SK-N-SH treated with all-trans-retinoic acid at 6 μM for 48 hours (cell line): Measurements from ENCODE around the gene ZNF512.
"Not testable (repeated sequence)": the region's sequence is repeated elsewhere in the genome, so short reads cannot be mapped to it uniquely, and the experiment has no call there.

Experiments used
- ARNTL ChIP-seq: fragments of 450-650 bp; formaldehyde crosslinking; IDR thresholded peaks from 2 replicates; pipeline ENCODE4 v1.5.0; 2020; ENCODE audit warnings: low read depth, mild to moderate bottlenecking, moderate library complexity, borderline replicate concordance
- CSDC2 ChIP-seq: fragments of 250-450 bp; sonication (Bioruptor Pico); IDR thresholded peaks from 2 replicates; pipeline ENCODE4 v1.5.0; 2020; ENCODE audit warnings: mild to moderate bottlenecking, moderate library complexity
- ESRRG ChIP-seq: fragments of 250-450 bp; sonication (Bioruptor Pico); IDR thresholded peaks from 2 replicates; pipeline ENCODE4 v1.6.1; 2021; ENCODE audit warnings: mild to moderate bottlenecking
- PATZ1 ChIP-seq: fragments of 250-450 bp; sonication (Bioruptor Pico); IDR thresholded peaks from 2 replicates; pipeline ENCODE4 v1.8.0; 2020; ENCODE audit warnings: mild to moderate bottlenecking, moderate library complexity, borderline replicate concordance
- ZC3H10 ChIP-seq: fragments of 250-450 bp; sonication (Bioruptor Pico); IDR thresholded peaks from 2 replicates; pipeline ENCODE4 v1.5.1; 2021; ENCODE audit warnings: mild to moderate bottlenecking, moderate library complexity
- ZFP3 ChIP-seq: fragments of 250-450 bp; sonication (Bioruptor Pico); IDR thresholded peaks from 2 replicates; pipeline ENCODE4 v1.5.0; 2020; ENCODE audit warnings: mild to moderate bottlenecking, moderate library complexity
- ZFP30 ChIP-seq: fragments of 450-650 bp; formaldehyde crosslinking; IDR thresholded peaks from 2 replicates; pipeline ENCODE4 v1.5.0; 2022; ENCODE audit warnings: mild to moderate bottlenecking, moderate library complexity

GRCh38 chr2:27630257-27630656 lies 47.4 kb downstream of the ZNF512 start:
- TF ChIP-seq CSDC2 (CRISPR knock-in tag); PATZ1 (CRISPR knock-in tag); ESRRG (CRISPR knock-in tag); ZFP30 (CRISPR knock-in tag); ZFP3 (CRISPR knock-in tag); ARNTL; ZC3H10 (CRISPR knock-in tag): not testable (repeated sequence)
